Liver (tissue), 9 donors: ENCODE measurements around the gene ADCY4. TPM values are rescaled to one million over a fixed set of nuclear protein-coding genes. Genes with fewer than 3 reads are reported as not detected.

Source experiments
- DNase-seq: peaks from one replicate; pipeline ENCODE4 v3.0.0-alpha.2; 2017; ENCODE audit warnings: low spot score
- H3K27ac ChIP-seq, 2 donors: one replicate each; pipeline ENCODE4 v1.7.0; 2013; ENCODE audit warnings: inconsistent platforms in 2 of 2, low read length in 2 of 2, control low read depth in 1 of 2, low read depth in 1 of 2, mild to moderate bottlenecking in 1 of 2
- H3K27me3 ChIP-seq, 4 donors: one replicate each; pipeline versions ENCODE4 v1.6.1 to v1.7.0; 2013; ENCODE audit warnings: low read length in 3 of 4, inconsistent platforms in 1 of 4, mild to moderate bottlenecking in 1 of 4, moderate library complexity in 1 of 4; ENCODE audit not compliant: control insufficient read depth in 4 of 4, insufficient read depth in 4 of 4
- H3K36me3 ChIP-seq, 4 donors: one replicate each; pipeline versions ENCODE4 v1.6.1 to v1.7.0; 2013; ENCODE audit warnings: low read length in 3 of 4, mild to moderate bottlenecking in 3 of 4, low read depth in 1 of 4, moderate library complexity in 1 of 4; ENCODE audit not compliant: control insufficient read depth in 4 of 4, insufficient read depth in 3 of 4
- H3K4me1 ChIP-seq, 4 donors: one replicate each; pipeline versions ENCODE4 v1.6.1 to v1.7.0; 2013; ENCODE audit warnings: low read length in 3 of 4, mild to moderate bottlenecking in 3 of 4, moderate library complexity in 1 of 4; ENCODE audit not compliant: control insufficient read depth in 4 of 4, insufficient read depth in 4 of 4
- H3K4me3 ChIP-seq, 3 donors: one replicate each; pipeline versions ENCODE4 v1.6.1 to v1.7.0; 2013; ENCODE audit warnings: low read length in 3 of 3, control low read depth in 1 of 3, low read depth in 1 of 3, mild to moderate bottlenecking in 1 of 3
- H3K9ac ChIP-seq, 2 donors: one replicate each; pipeline ENCODE4 v1.7.0; 2013; ENCODE audit warnings: low read length in 2 of 2, mild to moderate bottlenecking in 2 of 2, moderate library complexity in 2 of 2, control low read depth in 1 of 2, low read depth in 1 of 2
- H3K9me3 ChIP-seq, 4 donors: one replicate each; pipeline versions ENCODE4 v1.6.1 to v1.7.0; 2013; ENCODE audit warnings: low read length in 3 of 4; ENCODE audit not compliant: control insufficient read depth in 4 of 4
- ATF3 ChIP-seq: IDR thresholded peaks from 2 replicates; pipeline ENCODE4 v1.6.1; 2016; ENCODE audit warnings: antibody characterized with exemption
- CTCF ChIP-seq: fragments of 150-350 bp; IDR thresholded peaks from 2 replicates; pipeline ENCODE4 v1.5.1; 2017; ENCODE audit warnings: improper control_type of control experiment, low read depth, low read length; ENCODE audit not compliant: missing input control
- GABPA ChIP-seq, 2 donors: IDR thresholded peaks in 1 of 2; conservative IDR thresholded peaks in 1 of 2; 2 replicates each; pipeline ENCODE4 v1.6.1; 2016; ENCODE audit warnings: antibody characterized with exemption in 2 of 2, mild to moderate bottlenecking in 1 of 2, moderate library complexity in 1 of 2
- HNF4A ChIP-seq, 2 donors: conservative IDR thresholded peaks; 2 replicates each; pipeline ENCODE4 v1.6.1; 2016; ENCODE audit warnings: antibody characterized with exemption in 2 of 2, mild to moderate bottlenecking in 2 of 2
- RAD21 ChIP-seq, 2 donors: IDR thresholded peaks; 2 replicates each; pipeline ENCODE4 v1.6.1; 2016; ENCODE audit warnings: antibody characterized with exemption in 2 of 2, mild to moderate bottlenecking in 2 of 2
- REST ChIP-seq: IDR thresholded peaks from 2 replicates; pipeline ENCODE4 v1.6.1; 2016; ENCODE audit warnings: antibody characterized with exemption, mild to moderate bottlenecking
- TAF1 ChIP-seq: conservative IDR thresholded peaks from 2 replicates; pipeline ENCODE4 v1.6.1; 2016; ENCODE audit warnings: antibody characterized with exemption, mild to moderate bottlenecking
- ZBTB33 ChIP-seq: IDR thresholded peaks from 2 replicates; pipeline ENCODE4 v1.6.1; 2016; ENCODE audit warnings: antibody characterized with exemption
- WGBS: extraction: QIAGEN DNeasy Blood & Tissue Kit; methylation state at CpG from one replicate; pipeline ENCODE4 v1.1.7; 2013; 5-methylcytosine and 5-hydroxymethylcytosine counted together
- polyA plus RNA-seq, 2 donors: library from polyadenylated mRNA; stranded (reverse) in 1 of 2; unstranded in 1 of 2; fragments of 200-250 nt in 1 of 2; fragments of >200 nt in 1 of 2; fragmentation: Nextera tagmentation in 1 of 2; extraction: Ambion mirVana in 1 of 2; gene quantifications; one replicate each; pipeline versions ENCODE4 v1.2.1 to v1.2.3, GENCODE V29; 2013 to 2015
- total RNA-seq, 2 donors: library from RNA; depleted of rRNA; stranded (reverse); fragments of >200 nt; gene quantifications; one replicate each; pipeline ENCODE4 v1.2.3, GENCODE V29; 2014
- donor health status: healthy.
- donor health status: healthy.
- donor health status: healthy.
- donor health status: healthy.
- donor health status: healthy.

ADCY4 gene
- total and polyA plus RNA-seq, 4 donors, result 2.2 to 7.2 (median 4.0) TPM

GRCh38 chr14:24298892-24299254 is 36.0 kb downstream of the ADCY4 start:
- Histone ChIP-seq H3K27me3 (no peaks in the 10 kb centered on the region), H3K4me1 (peaks cover 7 to 75% (median 63%) of the 10 kb centered on the region in 4 donors), H3K4me3 (peak overlapping the region; percentile 80 to 86 (median 83)), H3K9me3 (no peaks in the 10 kb centered on the region), H3K9ac (peak overlapping the region; percentile 37 to 71), H3K36me3 (peaks cover 7 to 33% (median 25%) of the 10 kb centered on the region in 4 donors), H3K27ac (peak overlapping the region; percentile 90 to 94)
- 24% methylated on average over 7 of the region's 7 CpGs for WGBS
- no peak for DNase-seq
- TF ChIP-seq ZBTB33 (no peak), RAD21 (IDR thresholded peaks at IDR 0.05) (no peak), REST (no peak), CTCF (no peak), TAF1 (no peak), ATF3 (no peak)

- H3K4me3 ChIP-seq, result no peak overlapping the region
- H3K9me3 ChIP-seq, result no peaks in the 10 kb centered on the region
- H3K36me3 ChIP-seq, result peaks cover 7 to 26% (median 22%) of the 10 kb centered on the region in 4 donors
- no peak for DNase-seq
- peak overlapping the region; percentile 9 to 31 for H3K27ac ChIP-seq
- TF ChIP-seq HNF4A (conservative IDR thresholded peaks at IDR 0.05) (no peak), CTCF (peak; percentile 38), GABPA (IDR thresholded peaks at IDR 0.05 in 1 of 2, conservative IDR thresholded peaks at IDR 0.05 in 1 of 2) (no peak), RAD21 (IDR thresholded peaks at IDR 0.05) (peak; percentile 63 to 71)
- H3K9ac ChIP-seq, result peak overlapping the region in 1 of 2 donors; percentile 5
- H3K27me3 ChIP-seq, result no peaks in the 10 kb centered on the region
- peaks cover 5 to 71% (median 60%) of the 10 kb centered on the region in 4 donors for H3K4me1 ChIP-seq
- WGBS, result 30% methylated on average over 5 of the region's 5 CpGs
Measured at GRCh38 chr14:24297190-24297964, 37.5 kb downstream of the ADCY4 start.
